Measurements from ENCODE around the gene PCNX2.

GRCh38 chr1:232998138-232998537, 297.4 kb downstream of the PCNX2 start:
- TF ChIP-seq POLR2AphosphoS5 (IDR thresholded peaks at IDR 0.05) (no peak), POLR2A (IDR thresholded peaks at IDR 0.05) (no peak), EP300 (IDR thresholded peaks at IDR 0.05) (no peak)
- TF ChIP-seq, protein P1, sequence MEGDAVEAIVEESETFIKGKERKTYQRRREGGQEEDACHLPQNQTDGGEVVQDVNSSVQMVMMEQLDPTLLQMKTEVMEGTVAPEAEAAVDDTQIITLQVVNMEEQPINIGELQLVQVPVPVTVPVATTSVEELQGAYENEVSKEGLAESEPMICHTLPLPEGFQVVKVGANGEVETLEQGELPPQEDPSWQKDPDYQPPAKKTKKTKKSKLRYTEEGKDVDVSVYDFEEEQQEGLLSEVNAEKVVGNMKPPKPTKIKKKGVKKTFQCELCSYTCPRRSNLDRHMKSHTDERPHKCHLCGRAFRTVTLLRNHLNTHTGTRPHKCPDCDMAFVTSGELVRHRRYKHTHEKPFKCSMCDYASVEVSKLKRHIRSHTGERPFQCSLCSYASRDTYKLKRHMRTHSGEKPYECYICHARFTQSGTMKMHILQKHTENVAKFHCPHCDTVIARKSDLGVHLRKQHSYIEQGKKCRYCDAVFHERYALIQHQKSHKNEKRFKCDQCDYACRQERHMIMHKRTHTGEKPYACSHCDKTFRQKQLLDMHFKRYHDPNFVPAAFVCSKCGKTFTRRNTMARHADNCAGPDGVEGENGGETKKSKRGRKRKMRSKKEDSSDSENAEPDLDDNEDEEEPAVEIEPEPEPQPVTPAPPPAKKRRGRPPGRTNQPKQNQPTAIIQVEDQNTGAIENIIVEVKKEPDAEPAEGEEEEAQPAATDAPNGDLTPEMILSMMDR (IDR thresholded peaks at IDR 0.05): no peak

All from sigmoid colon (tissue), 4 donors.